ENCODE data around the gene CDK18.

CDK18 gene

DNA sequence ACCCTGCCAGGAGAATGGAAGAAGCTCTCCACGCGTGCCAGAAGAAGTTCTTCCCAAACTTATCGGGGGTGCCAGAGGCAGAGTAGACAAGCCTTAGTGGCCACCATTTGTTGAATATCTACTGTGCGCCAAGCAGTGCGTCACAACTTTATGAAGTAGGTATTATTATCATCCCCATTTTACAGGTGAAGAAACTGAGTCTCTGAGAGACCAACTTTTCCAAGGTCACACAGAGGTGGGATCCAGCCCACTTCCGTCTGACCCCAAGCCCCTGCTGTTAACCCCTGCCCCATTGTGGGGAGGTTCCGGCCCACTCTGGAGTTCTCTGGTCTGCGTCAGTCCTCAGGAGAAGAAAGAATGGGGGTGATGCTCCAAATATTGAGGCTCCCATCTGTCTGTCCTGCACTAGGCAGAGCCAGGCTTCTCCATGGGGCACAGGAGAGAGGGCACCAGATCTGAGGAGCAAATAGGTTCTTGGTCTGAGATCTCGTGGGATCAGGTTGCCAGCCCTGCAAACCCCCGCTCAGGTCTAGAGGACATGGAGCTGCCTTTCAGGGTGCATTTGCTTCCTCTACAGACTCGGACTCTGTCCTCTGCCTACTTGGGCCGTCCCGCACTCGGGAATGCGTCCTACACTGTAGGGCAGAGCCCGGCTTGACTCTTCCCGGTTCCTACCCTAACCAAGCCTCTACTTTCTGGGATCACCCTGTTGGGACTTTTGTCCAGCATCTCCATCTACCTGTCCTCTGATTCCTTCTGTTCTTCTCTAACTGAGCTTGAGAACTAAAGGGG, 2.1 kb downstream of the CDK18 start:
- no peak for DNase-seq

DNA sequence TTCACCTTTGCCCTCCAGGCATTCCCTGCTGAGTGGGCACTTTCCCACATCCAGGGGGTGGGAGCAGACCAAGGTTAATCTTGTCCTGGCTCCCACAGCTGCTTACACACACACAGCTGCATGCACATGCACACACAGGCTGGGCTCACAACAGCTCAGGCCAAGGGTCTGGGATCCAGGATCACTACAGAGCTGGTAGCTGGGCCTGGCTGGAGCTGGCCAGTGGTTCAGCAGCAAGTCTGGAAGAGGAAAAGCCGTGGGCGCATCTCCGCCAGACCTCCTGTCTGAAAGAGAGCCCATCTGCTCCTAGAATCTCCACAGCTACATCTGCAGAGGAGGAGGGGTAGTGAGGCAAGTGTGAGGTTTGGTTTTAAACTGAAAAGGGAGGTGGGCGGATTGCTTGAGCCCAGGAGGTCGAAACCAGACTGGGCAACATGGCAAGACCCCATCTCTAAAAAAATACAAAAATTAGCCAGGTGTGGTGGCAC, 3.8 kb downstream of the CDK18 start:
- no peak for DNase-seq

GRCh38 chr1:205510308-205510950, 6.0 kb downstream of the CDK18 start:
- DNase-seq, result no peak

GRCh38 chr1:205510951-205511330, 6.5 kb downstream of the CDK18 start:
- DNase-seq, result no peak

- DNase-seq, result peak; percentile 80
Observed at GRCh38 chr1:205512059-205513045, 7.9 kb downstream of the CDK18 start.

- no peak for DNase-seq
Observed at GRCh38 chr1:205513774-205514173, 9.3 kb downstream of the CDK18 start.

DNA sequence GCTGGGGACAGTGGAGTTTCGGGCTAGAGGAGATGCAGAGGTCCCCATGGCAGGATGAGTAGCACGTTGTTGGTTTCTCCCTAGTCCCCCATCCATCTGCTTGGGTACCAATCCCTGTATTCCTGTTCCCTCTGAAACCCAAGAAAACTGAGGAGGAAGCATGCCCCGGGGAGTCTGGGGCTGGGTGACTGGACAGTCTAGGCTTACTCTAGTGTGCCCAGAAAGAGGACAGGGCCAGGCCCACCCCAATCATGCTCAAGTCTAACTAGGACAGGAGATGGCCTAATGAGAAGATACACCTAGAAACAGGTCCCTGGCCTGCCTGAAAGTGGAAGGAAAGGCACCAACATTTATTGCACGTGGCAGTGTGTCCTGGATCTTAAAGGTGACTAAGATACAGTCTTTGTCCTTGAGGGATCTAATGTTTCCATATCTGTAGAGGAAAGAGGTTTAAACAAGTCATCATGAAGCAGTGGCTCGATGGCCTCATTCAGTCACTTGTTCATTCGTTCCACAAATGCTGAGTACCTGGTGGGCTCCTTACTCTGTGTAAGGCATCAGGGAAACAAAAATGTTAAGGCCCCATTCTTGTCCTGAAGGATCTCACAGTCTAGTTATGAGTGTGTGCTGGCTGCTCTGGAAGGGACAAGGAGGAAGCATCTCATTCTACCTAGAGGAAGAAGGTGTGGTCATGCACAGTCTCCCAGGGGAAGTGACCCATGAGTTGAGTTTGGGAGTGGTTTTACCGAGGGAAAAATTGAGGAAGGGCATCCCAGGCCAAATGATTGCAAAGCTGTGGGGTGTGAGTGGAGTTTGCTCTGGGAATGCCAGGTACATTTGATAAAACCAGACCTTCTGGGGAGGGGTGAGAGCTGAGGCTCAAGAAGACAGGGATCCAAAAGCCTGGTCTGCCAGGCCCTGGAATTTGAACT, 10.0 kb downstream of the CDK18 start:
- DNase-seq, result no peak

- DNase-seq, result no peak
Observed at GRCh38 chr1:205515781-205516253, 11.3 kb downstream of the CDK18 start.

DNA sequence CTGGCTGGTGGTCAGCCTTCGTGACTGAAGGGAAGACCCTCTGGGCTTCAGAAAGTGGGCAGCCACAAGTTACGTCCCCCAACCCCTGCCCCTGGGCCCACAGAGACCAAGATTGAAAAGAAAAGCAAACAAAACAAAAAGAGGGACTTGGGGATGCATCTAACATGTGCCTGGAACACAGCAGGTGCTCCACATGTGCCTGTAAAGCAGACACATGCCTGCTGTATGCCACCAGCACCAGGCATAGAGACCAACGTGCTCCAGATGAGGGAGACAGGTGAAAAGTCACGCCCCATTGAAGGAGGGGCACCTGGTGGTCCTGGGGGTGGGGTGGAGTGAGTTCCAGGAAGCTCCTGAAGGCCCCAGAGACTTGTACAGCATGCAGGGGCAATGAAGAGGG, 11.9 kb downstream of the CDK18 start:
- no peak for DNase-seq

DNA sequence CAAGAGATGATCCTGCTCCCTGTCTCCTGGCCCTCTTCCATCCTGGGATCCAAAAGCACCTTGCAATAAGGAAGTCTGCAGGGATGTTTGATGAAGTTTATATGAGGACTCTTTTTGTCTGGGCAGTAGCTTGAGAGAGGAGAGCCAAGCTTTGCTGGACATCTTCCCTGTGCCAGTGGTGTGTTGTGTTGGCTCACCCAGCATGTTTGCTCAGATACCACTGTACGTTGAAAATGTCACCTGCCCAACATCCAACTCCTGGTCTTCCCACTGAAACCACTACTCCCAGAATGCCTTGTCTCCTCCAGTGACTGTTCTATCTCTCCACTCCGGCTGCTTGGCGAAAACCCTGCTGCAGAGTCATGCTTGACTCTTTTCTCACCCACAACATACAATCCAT, 12.8 kb downstream of the CDK18 start:
- DNase-seq, result no peak

- DNase-seq, result no peak
Observed at GRCh38 chr1:205517763-205518162, 13.3 kb downstream of the CDK18 start.

- DNase-seq, result no peak
Observed at GRCh38 chr1:205518661-205519540, 14.4 kb downstream of the CDK18 start.

DNA sequence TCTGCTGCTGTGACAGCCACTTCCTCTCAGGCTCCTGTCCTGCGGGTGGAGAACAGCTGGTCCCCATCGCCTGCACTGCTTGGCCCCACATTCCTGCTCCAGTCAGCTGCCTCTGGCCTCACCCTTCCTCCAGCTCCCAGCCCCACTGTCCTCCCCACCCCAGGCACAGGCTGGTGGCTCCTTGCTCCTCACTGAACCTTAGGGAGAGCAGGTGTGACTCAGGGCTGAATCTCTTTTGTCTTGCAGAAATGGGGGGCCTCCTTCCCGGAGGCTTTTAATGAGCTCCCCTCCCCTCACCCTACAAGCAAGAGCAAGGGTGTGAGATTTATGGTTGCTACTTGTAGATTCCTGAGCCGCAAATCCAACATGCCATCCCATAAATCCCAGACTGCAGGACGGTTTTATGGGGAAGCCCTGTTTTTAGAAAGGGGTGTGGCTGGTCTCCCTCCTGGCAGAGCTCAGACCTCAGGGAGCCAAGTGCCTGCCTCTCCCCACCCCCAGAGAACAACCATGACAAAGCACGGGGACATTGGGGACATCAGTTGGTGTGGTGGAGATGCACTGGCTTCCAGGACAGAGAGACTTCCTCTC, 15.2 kb downstream of the CDK18 start:
- no peak for DNase-seq

DNA sequence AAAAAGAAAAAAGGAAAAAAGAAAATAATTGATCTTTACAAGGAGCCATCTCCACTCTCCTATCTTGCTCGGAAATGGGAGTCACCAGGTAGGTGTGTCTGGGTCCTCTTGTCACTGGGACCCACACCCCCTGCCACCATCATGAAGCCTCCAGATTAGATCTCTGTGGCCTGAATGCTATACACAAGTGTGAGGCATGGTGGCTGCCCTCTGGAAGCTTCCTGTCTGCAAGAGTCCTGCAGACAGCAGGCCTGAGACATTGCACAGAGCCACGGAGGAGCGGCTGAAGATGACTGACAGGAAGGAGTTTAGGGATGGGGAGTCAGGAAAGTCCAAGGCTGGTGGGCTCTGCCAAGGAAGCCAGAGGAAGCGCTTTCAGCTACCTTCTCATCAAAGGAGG, 16.2 kb downstream of the CDK18 start:
- DNase-seq, result no peak

GRCh38 chr1:205521686-205522085, 17.2 kb downstream of the CDK18 start:
- no peak for DNase-seq

DNA sequence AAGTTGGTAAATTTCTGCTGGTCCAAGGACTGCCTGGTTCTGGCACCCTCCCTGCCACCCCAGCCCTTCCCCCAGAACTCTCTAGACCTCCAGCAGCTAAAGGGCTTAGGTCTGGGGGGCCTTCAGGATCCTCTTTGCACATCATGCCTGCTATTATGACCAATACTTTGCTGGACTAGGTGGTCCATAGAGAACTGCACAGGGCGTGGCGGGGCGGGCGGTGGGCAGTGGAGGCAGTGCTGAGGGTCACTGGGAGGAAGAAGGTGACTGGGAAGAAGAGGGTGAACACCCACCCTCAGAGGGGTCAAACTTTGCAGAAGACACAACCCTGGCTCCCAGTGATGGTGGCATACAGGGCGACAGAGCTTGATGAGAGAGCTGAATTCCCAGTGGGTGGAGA, 18.2 kb downstream of the CDK18 start:
- no peak for DNase-seq

DNA sequence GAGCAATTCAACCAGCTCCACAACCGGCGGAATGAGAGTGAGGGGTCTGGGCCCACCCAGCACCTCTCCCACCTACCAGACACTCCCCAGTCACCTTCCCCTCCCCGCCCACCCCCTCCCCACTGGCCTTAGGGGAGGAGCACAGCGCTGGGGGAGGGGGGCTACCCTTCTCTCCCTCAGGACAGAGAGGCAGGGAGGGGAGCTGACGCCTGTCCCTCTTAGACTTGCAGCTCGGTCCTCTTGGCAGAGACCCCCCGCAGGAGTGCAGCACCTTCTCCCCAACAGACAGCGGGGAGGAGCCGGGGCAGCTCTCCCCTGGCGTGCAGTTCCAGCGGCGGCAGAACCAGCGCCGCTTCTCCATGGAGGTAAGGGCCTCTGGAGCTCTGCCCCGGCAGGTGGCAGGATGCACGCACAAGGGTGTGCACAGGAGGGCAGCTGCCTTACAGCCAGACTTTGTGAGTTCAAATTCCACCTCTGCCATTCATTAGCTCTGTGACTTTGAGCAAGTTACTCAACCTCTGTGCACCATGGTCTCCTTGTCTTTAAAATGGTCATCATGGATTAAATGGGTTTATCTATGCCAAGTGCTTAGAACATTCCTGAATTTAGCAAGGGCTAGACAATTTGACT, 18.9 kb downstream of the CDK18 start:
- no peak for DNase-seq

GRCh38 chr1:205523891-205524793, 19.7 kb downstream of the CDK18 start:
- DNase-seq, result peak; percentile 85

- no peak for DNase-seq
Observed at GRCh38 chr1:205524794-205525101, 20.3 kb downstream of the CDK18 start.

Measured in suppressor macrophage treated with lipopolysaccharide for 4 hours (primary cell).